Endothelial cell of umbilical vein (primary cell): ENCODE measurements around the gene PIK3R1. TPM values are rescaled to one million over a fixed set of nuclear protein-coding genes. Genes with fewer than 3 reads are reported as not detected.

Experiments used
- BruUV-seq: library from RNA; stranded (reverse); fragments of 400-500 nt; replicated peaks from 2 replicates; lab custom pipeline; 2021; lab: Mats Ljungman, UMichigan
- CTCF ChIA-PET: fragments of 300-600, 350-600 bp; sonication (Branson Sonifier 250); formaldehyde crosslinking; loops from one replicate; lab custom pipeline; 2021; ENCODE audit warnings: antibody characterized with exemption, inconsistent platforms; lab: Charles Lee
- POLR2A ChIA-PET: fragments of 300-600, 350-600 bp; sonication (Branson Sonifier 250); formaldehyde crosslinking; loops from one replicate; lab custom pipeline; 2021; ENCODE audit warnings: antibody characterized with exemption, inconsistent platforms; lab: Charles Lee
- DNase-seq: peaks from one replicate; pipeline ENCODE4 v3.0.0-alpha.2; 2011; ENCODE audit warnings: low read depth, low spot score
- FAIRE-seq: peaks from 2 replicates; lab custom pipeline; 2011; peaks lifted over from hg19 to GRCh38; lab: Jason Lieb, UNC
- H2AFZ ChIP-seq: 2 replicates; pipeline ENCODE4 v1.6.0; 2012; ENCODE audit warnings: low read depth, low read length, control low read depth, inconsistent platforms
- H3K27ac ChIP-seq: 2 replicates; pipeline ENCODE4 v1.5.1; 2011; ENCODE audit warnings: low read depth, mild to moderate bottlenecking, control low read depth, low read length, moderate library complexity; ENCODE audit not compliant: insufficient read depth
- H3K27me3 ChIP-seq, 2 experiments: 2 replicates each; pipeline versions ENCODE4 v1.6.0 to v1.6.1; 2011; ENCODE audit warnings: low read length in 2 of 2, mixed read lengths in 1 of 2; ENCODE audit not compliant: control insufficient read depth in 2 of 2, insufficient read depth in 2 of 2
- H3K36me3 ChIP-seq, 2 experiments: 2 replicates in 1 of 2; 3 replicates in 1 of 2; pipeline ENCODE4 v1.5.1; 2011; ENCODE audit warnings: low read length in 2 of 2, mild to moderate bottlenecking in 1 of 2, moderate library complexity in 1 of 2; ENCODE audit not compliant: control insufficient read depth in 2 of 2, insufficient read depth in 2 of 2; ENCODE audit errors: extremely low read depth in 1 of 2
- H3K4me1 ChIP-seq: 3 replicates; pipeline ENCODE4 v1.5.1; 2011; ENCODE audit warnings: mild to moderate bottlenecking, low read length; ENCODE audit not compliant: control insufficient read depth, insufficient read depth; ENCODE audit errors: extremely low read depth
- H3K4me2 ChIP-seq: 2 replicates; pipeline ENCODE4 v1.6.1; 2011; ENCODE audit warnings: low read length, control low read depth, mixed read lengths; ENCODE audit not compliant: insufficient read depth
- H3K4me3 ChIP-seq, 3 experiments: fragments of 200-600 bp in 1 of 3; sonication (generic), shearing (Covaris generic) in 1 of 3; replicated peaks in 1 of 3; 2 replicates each; pipeline ENCODE4 v1.5.1; 2011 to 2016; ENCODE audit warnings: control low read depth in 3 of 3, low read length in 3 of 3, mild to moderate bottlenecking in 2 of 3, inconsistent platforms in 1 of 3, low read depth in 1 of 3, moderate library complexity in 1 of 3; ENCODE audit not compliant: insufficient read depth in 1 of 3
- H3K79me2 ChIP-seq: 2 replicates; pipeline ENCODE4 v1.6.0; 2012; ENCODE audit warnings: low read length, inconsistent platforms; ENCODE audit not compliant: control insufficient read depth, insufficient read depth
- H3K9ac ChIP-seq: replicated peaks from 2 replicates; pipeline ENCODE3; 2011; ENCODE audit warnings: low read length, control low read depth; ENCODE audit not compliant: insufficient read depth; ENCODE audit errors: extremely low read depth
- H3K9me1 ChIP-seq: replicated peaks from 3 replicates; pipeline ENCODE4 v1.6.0; 2011; ENCODE audit warnings: mild to moderate bottlenecking, low read length; ENCODE audit not compliant: control insufficient read depth, insufficient read depth; ENCODE audit errors: extremely low read depth
- H3K9me3 ChIP-seq: replicated peaks from 2 replicates; pipeline ENCODE4 v1.5.1; 2012; ENCODE audit warnings: low read length, inconsistent platforms; ENCODE audit not compliant: control insufficient read depth, insufficient read depth
- H4K20me1 ChIP-seq: replicated peaks from 2 replicates; pipeline ENCODE3; 2011; ENCODE audit warnings: mild to moderate bottlenecking, low read length; ENCODE audit not compliant: control insufficient read depth, insufficient read depth; ENCODE audit errors: extremely low read depth
- EZH2 ChIP-seq: IDR thresholded peaks from 2 replicates; pipeline ENCODE4 v1.6.1; 2012; ENCODE audit warnings: borderline replicate concordance, low read depth, mild to moderate bottlenecking, moderate library complexity, low read length, inconsistent platforms; ENCODE audit not compliant: severe bottlenecking
- FOS ChIP-seq: IDR thresholded peaks from 2 replicates; pipeline ENCODE4 v1.6.1; 2011; ENCODE audit warnings: mild to moderate bottlenecking, low read length, moderate library complexity, borderline replicate concordance; ENCODE audit not compliant: insufficient read depth
- GATA2 ChIP-seq: IDR thresholded peaks from 2 replicates; pipeline ENCODE4 v1.7.0; 2011; ENCODE audit warnings: low read depth, mild to moderate bottlenecking, moderate library complexity, mixed read lengths, low read length; ENCODE audit not compliant: insufficient read length, insufficient read depth
- JUN ChIP-seq: IDR thresholded peaks from 2 replicates; pipeline ENCODE4 v1.6.1; 2011; ENCODE audit warnings: borderline replicate concordance, low read depth; ENCODE audit not compliant: insufficient read length, insufficient read depth
- MAX ChIP-seq: IDR thresholded peaks from 2 replicates; pipeline ENCODE4 v1.6.1; 2011; ENCODE audit not compliant: insufficient read depth, insufficient read length
- MYC ChIP-seq: IDR thresholded peaks from one replicate; pipeline ENCODE4 v1.6.1; 2011; ENCODE audit warnings: mild to moderate bottlenecking, low read depth, low read length
- POLR2A ChIP-seq: IDR thresholded peaks from 2 replicates; pipeline ENCODE4 v1.6.1; 2012; ENCODE audit warnings: low read depth, mild to moderate bottlenecking, control low read depth, low read length
- dilution Hi-C: fragments of 300-500 bp; cut with MboI; formaldehyde crosslinking; loops from one replicate; pipeline ENCODE4 v1.15.0; 2019; ENCODE audit warnings: low sequenced_read_pairs; ENCODE audit not compliant: extremely low pct_ligation_motif_present
- intact Hi-C: fragments of 100-400 bp; cut with micrococcal nuclease; formaldehyde crosslinking; loops from one replicate; pipeline ENCODE4 v1.10.0; 2022
- polyA plus RNA-seq, 4 experiments: library from polyadenylated mRNA; depleted of rRNA in 3 of 4; stranded (reverse) in 3 of 4; unstranded in 1 of 4; fragments of >200 nt; gene quantifications; 2 replicates each; pipeline versions ENCODE4 v1.2.1 to v1.2.3, GENCODE V29; 2011 to 2012; ENCODE audit warnings: missing spikeins in 1 of 4
- total RNA-seq: library from RNA; stranded (reverse); gene quantifications from 2 replicates; pipeline ENCODE4 v1.2.3, GENCODE V29; 2021
- TF ChIP-seq, protein P1 (sequence below), 2 donors: IDR thresholded peaks; 1 replicate in 1 of 2; 2 replicates in 1 of 2; pipeline ENCODE4 v1.5.1; 2011; ENCODE audit warnings: low read length in 2 of 2, mild to moderate bottlenecking in 2 of 2, moderate library complexity in 2 of 2, control low read depth in 1 of 2, inconsistent platforms in 1 of 2, low read depth in 1 of 2; ENCODE audit not compliant: insufficient read depth in 1 of 2; ENCODE audit errors: extremely low read depth in 1 of 2

PIK3R1 gene
- total and polyA plus RNA-seq, 2 donors (not counting 3 experiments of a cell fraction or from before 2014, with no cell fraction given): 2.8 to 30.0 TPM

DNA sequence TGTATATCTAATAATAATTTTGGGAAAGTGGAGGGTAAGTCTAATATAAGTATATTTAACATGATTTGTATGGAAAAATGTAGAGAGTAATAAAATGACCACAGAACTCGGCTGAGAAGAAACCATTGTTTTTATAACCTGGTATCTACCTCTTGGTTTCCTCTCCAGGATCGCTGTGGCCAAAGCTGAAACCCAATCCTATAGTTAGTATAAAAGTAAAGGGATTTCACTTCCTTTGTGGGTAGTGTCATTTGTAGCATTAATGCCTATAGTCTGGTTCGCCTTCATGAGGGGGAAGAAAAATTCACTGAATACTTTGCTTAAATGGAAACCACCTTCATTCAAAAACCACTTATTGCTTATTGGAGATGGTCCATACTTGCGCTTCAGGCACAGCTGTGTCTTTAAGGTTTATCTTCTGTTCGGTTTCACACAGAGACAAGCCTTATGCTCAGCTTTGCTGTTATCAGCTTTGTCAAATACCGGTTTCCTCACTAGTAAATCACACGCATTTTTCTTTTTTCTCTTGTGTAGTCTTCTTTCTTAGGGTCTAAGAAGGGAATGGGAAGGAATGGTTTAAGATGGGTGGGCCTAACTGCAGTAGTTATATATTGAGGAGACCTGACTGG, 12.1 kb downstream of the PIK3R1 start:
- intact Hi-C loops (loop anchor here (2.0 kb wide), 1 partner anchor 13 kb away; the partner anchor contains the start of gene PIK3R1), dilution Hi-C loops (no loop called here)
- no peak overlapping the region for H2AFZ ChIP-seq
- peaks cover 10% of the 10 kb centered on the region for H3K4me1 ChIP-seq
- H3K4me2 ChIP-seq: no peak overlapping the region
- H3K4me3 ChIP-seq: no peak overlapping the region
- TF ChIP-seq, protein P1, sequence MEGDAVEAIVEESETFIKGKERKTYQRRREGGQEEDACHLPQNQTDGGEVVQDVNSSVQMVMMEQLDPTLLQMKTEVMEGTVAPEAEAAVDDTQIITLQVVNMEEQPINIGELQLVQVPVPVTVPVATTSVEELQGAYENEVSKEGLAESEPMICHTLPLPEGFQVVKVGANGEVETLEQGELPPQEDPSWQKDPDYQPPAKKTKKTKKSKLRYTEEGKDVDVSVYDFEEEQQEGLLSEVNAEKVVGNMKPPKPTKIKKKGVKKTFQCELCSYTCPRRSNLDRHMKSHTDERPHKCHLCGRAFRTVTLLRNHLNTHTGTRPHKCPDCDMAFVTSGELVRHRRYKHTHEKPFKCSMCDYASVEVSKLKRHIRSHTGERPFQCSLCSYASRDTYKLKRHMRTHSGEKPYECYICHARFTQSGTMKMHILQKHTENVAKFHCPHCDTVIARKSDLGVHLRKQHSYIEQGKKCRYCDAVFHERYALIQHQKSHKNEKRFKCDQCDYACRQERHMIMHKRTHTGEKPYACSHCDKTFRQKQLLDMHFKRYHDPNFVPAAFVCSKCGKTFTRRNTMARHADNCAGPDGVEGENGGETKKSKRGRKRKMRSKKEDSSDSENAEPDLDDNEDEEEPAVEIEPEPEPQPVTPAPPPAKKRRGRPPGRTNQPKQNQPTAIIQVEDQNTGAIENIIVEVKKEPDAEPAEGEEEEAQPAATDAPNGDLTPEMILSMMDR (IDR thresholded peaks at IDR 0.05; ENCODE audit: extremely low read depth in 1 of 2, insufficient read depth in 1 of 2, low read depth in 1 of 2, low read length in 2 of 2): no peak
- TF ChIP-seq POLR2A (no peak), MYC (no peak), GATA2 (no peak), EZH2 (no peak), JUN (no peak), MAX (no peak), FOS (no peak)
- peaks cover 0 to 2% of the 10 kb centered on the region in 2 experiments for H3K36me3 ChIP-seq
- no peaks in the 10 kb centered on the region for H3K9me1 ChIP-seq
- H3K27me3 ChIP-seq: no peaks in the 10 kb centered on the region
- H3K79me2 ChIP-seq: peaks cover 43% of the 10 kb centered on the region
- no peaks in the 10 kb centered on the region for H3K9me3 ChIP-seq
- no peak overlapping the region for H3K27ac ChIP-seq
- H4K20me1 ChIP-seq: no peaks in the 10 kb centered on the region
- no peak overlapping the region for H3K9ac ChIP-seq
- ChIA-PET POLR2A (no interaction called here), CTCF (interaction anchor here (1.4 kb wide), 1 partner anchor 11 kb away, joined by 3 read pairs; no protein-coding TSS in a partner anchor)
- FAIRE-seq (no peak), DNase-seq (no peak)
- BruUV-seq: no TSS peak
